ENCODE results near the gene SH2D3A. TPM values are rescaled to one million over a fixed set of nuclear protein-coding genes. Genes with fewer than 3 reads are reported as not detected.
"Not testable (repeated sequence)": the region's sequence is repeated elsewhere in the genome, so short reads cannot be mapped to it uniquely, and the experiment has no call there.

SH2D3A gene
- polyA plus RNA-seq, 1 donor (not counting 4 experiments of a cell fraction or from before 2014, with no cell fraction given) = 24.9 TPM

DNA sequence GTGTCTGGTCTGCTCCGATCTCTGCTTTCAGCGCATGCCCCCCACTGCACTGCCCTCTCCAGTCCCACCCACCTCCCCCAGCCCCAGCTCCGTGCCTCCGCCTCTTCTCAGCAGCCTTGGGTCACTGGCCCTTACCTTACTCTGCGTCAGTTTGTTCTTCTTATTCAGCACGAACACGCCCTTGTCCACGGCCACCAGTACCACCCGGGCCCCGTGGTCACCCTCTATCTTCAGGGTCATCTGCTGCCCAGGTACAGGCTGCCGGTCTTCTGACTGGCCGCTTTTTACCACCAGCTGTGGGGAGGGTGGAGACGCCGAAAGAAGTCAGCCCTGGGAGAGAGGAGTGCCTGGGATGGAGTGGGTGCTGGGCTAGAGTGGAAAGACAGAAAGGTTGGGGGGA, 57.7 kb downstream of the SH2D3A start:
- Histone ChIP-seq H3K4me2 (ENCODE audit: control insufficient read depth, extremely low read depth, insufficient read depth, low read depth, low read length) (no peak overlapping the region), H3K36me3 (ENCODE audit: control insufficient read depth in 2 of 2, extremely low read depth in 1 of 2, insufficient read depth in 2 of 2, low read length in 2 of 2) (no peaks in the 10 kb centered on the region), H3K4me1 (ENCODE audit: control insufficient read depth, extremely low read depth, insufficient read depth, low read length) (no peaks in the 10 kb centered on the region), H3K4me3 (ENCODE audit: control insufficient read depth in 2 of 3, extremely low read depth in 1 of 3, insufficient read depth in 2 of 3, low read depth in 1 of 3, low read length in 3 of 3) (no peak overlapping the region), H3K79me2 (ENCODE audit: control insufficient read depth, insufficient read depth, low read length) (no peaks in the 10 kb centered on the region), H3K27ac (ENCODE audit: control insufficient read depth, insufficient read depth, low read length) (no peak overlapping the region), H3K9me1 (ENCODE audit: control insufficient read depth, extremely low read depth, insufficient read depth, low read length) (no peaks in the 10 kb centered on the region), H3K9me3 (ENCODE audit: control insufficient read depth, low read depth, low read length) (no peaks in the 10 kb centered on the region), H2AFZ (ENCODE audit: control insufficient read depth, low read length) (no peak overlapping the region), H3K27me3 (ENCODE audit: control insufficient read depth, extremely low read depth, insufficient read depth, low read length) (peaks cover 25% of the 10 kb centered on the region), H3K9ac (ENCODE audit: control insufficient read depth, extremely low read depth, insufficient read depth, low read length) (no peak overlapping the region), H4K20me1 (ENCODE audit: control insufficient read depth, extremely low read depth, insufficient read depth, low read length) (no peaks in the 10 kb centered on the region)
- dilution Hi-C loops (cut with MboI; ENCODE audit: extremely low pct_ligation_motif_present, low sequenced_read_pairs) = no loop called here
- DNase-seq (ENCODE audit: low read depth, low spot score) (no peak), FAIRE-seq (no peak)
- TF ChIP-seq EZH2 (IDR thresholded peaks at IDR 0.05; ENCODE audit: low read length) = no peak
- TF ChIP-seq, protein P1, sequence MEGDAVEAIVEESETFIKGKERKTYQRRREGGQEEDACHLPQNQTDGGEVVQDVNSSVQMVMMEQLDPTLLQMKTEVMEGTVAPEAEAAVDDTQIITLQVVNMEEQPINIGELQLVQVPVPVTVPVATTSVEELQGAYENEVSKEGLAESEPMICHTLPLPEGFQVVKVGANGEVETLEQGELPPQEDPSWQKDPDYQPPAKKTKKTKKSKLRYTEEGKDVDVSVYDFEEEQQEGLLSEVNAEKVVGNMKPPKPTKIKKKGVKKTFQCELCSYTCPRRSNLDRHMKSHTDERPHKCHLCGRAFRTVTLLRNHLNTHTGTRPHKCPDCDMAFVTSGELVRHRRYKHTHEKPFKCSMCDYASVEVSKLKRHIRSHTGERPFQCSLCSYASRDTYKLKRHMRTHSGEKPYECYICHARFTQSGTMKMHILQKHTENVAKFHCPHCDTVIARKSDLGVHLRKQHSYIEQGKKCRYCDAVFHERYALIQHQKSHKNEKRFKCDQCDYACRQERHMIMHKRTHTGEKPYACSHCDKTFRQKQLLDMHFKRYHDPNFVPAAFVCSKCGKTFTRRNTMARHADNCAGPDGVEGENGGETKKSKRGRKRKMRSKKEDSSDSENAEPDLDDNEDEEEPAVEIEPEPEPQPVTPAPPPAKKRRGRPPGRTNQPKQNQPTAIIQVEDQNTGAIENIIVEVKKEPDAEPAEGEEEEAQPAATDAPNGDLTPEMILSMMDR (optimal IDR thresholded peaks at IDR 0.05 in 1 of 3, IDR thresholded peaks at IDR 0.05 in 1 of 3, conservative IDR thresholded peaks at IDR 0.05 in 1 of 3; ENCODE audit: extremely low read depth in 1 of 3, insufficient read depth in 2 of 3, low read length in 3 of 3) = no peak

DNA sequence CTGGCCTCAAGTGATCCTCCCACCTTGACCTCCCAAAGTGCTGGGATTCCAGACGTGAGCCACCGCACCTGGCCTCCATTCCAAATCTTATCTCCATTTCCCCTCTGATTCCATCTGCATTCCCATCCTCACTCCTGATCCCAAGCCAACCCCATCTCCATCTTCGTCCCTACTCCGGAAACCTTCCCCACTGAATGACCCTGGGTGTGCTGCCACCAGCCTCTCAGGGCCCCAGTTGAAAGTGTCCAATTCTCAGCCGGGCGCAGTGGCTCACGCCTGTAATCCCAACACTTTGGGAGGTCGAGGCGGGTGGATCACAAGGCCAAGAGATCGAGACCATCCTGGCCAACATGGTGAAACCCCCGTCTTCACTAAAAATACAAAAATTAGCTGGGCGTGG, 58.3 kb downstream of the SH2D3A start:
- DNase-seq (ENCODE audit: low read depth, low spot score); H3K9me3 ChIP-seq (ENCODE audit: control insufficient read depth, low read depth, low read length); H2AFZ ChIP-seq (ENCODE audit: control insufficient read depth, low read length); H3K4me3 ChIP-seq (ENCODE audit: control insufficient read depth in 2 of 3, extremely low read depth in 1 of 3, insufficient read depth in 2 of 3, low read depth in 1 of 3, low read length in 3 of 3); H3K9me1 ChIP-seq (ENCODE audit: control insufficient read depth, extremely low read depth, insufficient read depth, low read length); dilution Hi-C loops (cut with MboI; ENCODE audit: extremely low pct_ligation_motif_present, low sequenced_read_pairs); H3K4me2 ChIP-seq (ENCODE audit: control insufficient read depth, extremely low read depth, insufficient read depth, low read depth, low read length); H3K36me3 ChIP-seq (ENCODE audit: control insufficient read depth in 2 of 2, extremely low read depth in 1 of 2, insufficient read depth in 2 of 2, low read length in 2 of 2); H3K79me2 ChIP-seq (ENCODE audit: control insufficient read depth, insufficient read depth, low read length); H3K27ac ChIP-seq (ENCODE audit: control insufficient read depth, insufficient read depth, low read length); FAIRE-seq; H3K9ac ChIP-seq (ENCODE audit: control insufficient read depth, extremely low read depth, insufficient read depth, low read length); H3K4me1 ChIP-seq (ENCODE audit: control insufficient read depth, extremely low read depth, insufficient read depth, low read length); H4K20me1 ChIP-seq (ENCODE audit: control insufficient read depth, extremely low read depth, insufficient read depth, low read length): not testable (repeated sequence)
- peaks cover 25% of the 10 kb centered on the region for H3K27me3 ChIP-seq (ENCODE audit: control insufficient read depth, extremely low read depth, insufficient read depth, low read length)

DNA sequence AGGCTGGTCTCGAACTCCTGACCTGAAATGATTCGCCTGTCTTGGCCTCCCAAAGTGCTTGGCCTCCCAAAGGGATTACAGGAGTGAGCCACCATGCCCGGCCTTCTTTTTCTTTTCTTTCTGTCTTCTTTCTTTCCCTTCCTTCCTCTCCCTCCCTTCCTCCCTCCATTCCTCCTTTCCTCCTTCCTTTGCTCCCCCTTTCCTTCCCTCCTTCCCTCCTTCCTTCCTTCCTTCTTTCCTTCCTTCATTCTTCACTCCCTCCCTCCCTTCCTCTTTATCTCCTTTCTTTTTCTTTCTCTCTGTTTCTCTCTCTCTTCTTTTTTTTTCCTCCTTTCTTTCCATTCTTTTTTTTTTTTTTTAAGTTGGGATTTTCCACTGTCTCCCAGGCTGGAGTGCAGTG, 58.9 kb downstream of the SH2D3A start:
- Histone ChIP-seq H4K20me1 (ENCODE audit: control insufficient read depth, extremely low read depth, insufficient read depth, low read length) (no peaks in the 10 kb centered on the region), H2AFZ (ENCODE audit: control insufficient read depth, low read length) (no peak overlapping the region), H3K27me3 (ENCODE audit: control insufficient read depth, extremely low read depth, insufficient read depth, low read length) (peaks cover 25% of the 10 kb centered on the region), H3K4me3 (ENCODE audit: control insufficient read depth in 2 of 3, extremely low read depth in 1 of 3, insufficient read depth in 2 of 3, low read depth in 1 of 3, low read length in 3 of 3) (no peak overlapping the region), H3K9me1 (ENCODE audit: control insufficient read depth, extremely low read depth, insufficient read depth, low read length) (no peaks in the 10 kb centered on the region), H3K4me2 (ENCODE audit: control insufficient read depth, extremely low read depth, insufficient read depth, low read depth, low read length) (no peak overlapping the region), H3K36me3 (ENCODE audit: control insufficient read depth in 2 of 2, extremely low read depth in 1 of 2, insufficient read depth in 2 of 2, low read length in 2 of 2) (no peaks in the 10 kb centered on the region), H3K9ac (ENCODE audit: control insufficient read depth, extremely low read depth, insufficient read depth, low read length) (no peak overlapping the region), H3K79me2 (ENCODE audit: control insufficient read depth, insufficient read depth, low read length) (no peaks in the 10 kb centered on the region), H3K27ac (ENCODE audit: control insufficient read depth, insufficient read depth, low read length) (no peak overlapping the region), H3K4me1 (ENCODE audit: control insufficient read depth, extremely low read depth, insufficient read depth, low read length) (no peaks in the 10 kb centered on the region), H3K9me3 (ENCODE audit: control insufficient read depth, low read depth, low read length) (no peaks in the 10 kb centered on the region)
- dilution Hi-C loops (cut with MboI; ENCODE audit: extremely low pct_ligation_motif_present, low sequenced_read_pairs) = no loop called here
- FAIRE-seq (no peak), DNase-seq (ENCODE audit: low read depth, low spot score) (no peak)
- TF ChIP-seq EZH2 (IDR thresholded peaks at IDR 0.05; ENCODE audit: low read length) = no peak
- TF ChIP-seq, protein P1 (optimal IDR thresholded peaks at IDR 0.05 in 1 of 3, IDR thresholded peaks at IDR 0.05 in 1 of 3, conservative IDR thresholded peaks at IDR 0.05 in 1 of 3; ENCODE audit: extremely low read depth in 1 of 3, insufficient read depth in 2 of 3, low read length in 3 of 3) = no peak
